Activated naive CD4-positive, alpha-beta T cell treated with anti-CD3 and anti-CD28 coated beads, Interleukin-2, amount 10 ng/mL, durations not matched to agents 7 days and 5 days (primary cell): Measurements from ENCODE around the gene SULF2.

ENCODE experiments used
- CTCF ChIA-PET: fragments of 350-600 bp; sonication (Branson Sonifier 250); formaldehyde crosslinking; loops from one replicate; lab custom pipeline; 2021; ENCODE audit warnings: antibody characterized with exemption; lab: Charles Lee
- DNase-seq: peaks from one replicate; pipeline ENCODE4 v3.0.0-alpha.2; 2020
- H3K27ac Mint-ChIP-seq: one replicate; pipeline ENCODE4 v1.8.0; 2021; ENCODE audit warnings: mild to moderate bottlenecking, moderate library complexity, mixed read lengths
- H3K27me3 Mint-ChIP-seq: one replicate; pipeline ENCODE4 v1.8.0; 2021; ENCODE audit warnings: mild to moderate bottlenecking, mixed read lengths
- H3K36me3 Mint-ChIP-seq: one replicate; pipeline ENCODE4 v1.8.0; 2021; ENCODE audit warnings: mixed read lengths
- H3K4me1 Mint-ChIP-seq: one replicate; pipeline ENCODE4 v1.8.0; 2021; ENCODE audit warnings: mixed read lengths
- H3K4me3 Mint-ChIP-seq: one replicate; pipeline ENCODE4 v1.8.0; 2021; ENCODE audit warnings: mild to moderate bottlenecking, moderate library complexity, mixed read lengths
- H3K9me3 Mint-ChIP-seq: one replicate; pipeline ENCODE4 v1.8.0; 2021; ENCODE audit warnings: mixed read lengths

Gene SULF2

GRCh38 chr20:47652794-47653193 lies 132.5 kb downstream of the SULF2 start:
- no peak for DNase-seq
- H3K27me3 Mint-ChIP-seq, result no peaks in the 10 kb centered on the region
- H3K9me3 Mint-ChIP-seq, result no peaks in the 10 kb centered on the region
- H3K4me3 Mint-ChIP-seq, result no peak overlapping the region
- CTCF ChIA-PET, result interaction anchor here (1.1 kb wide), 1 partner anchor 11 kb away, joined by 5 read pairs; no protein-coding TSS in a partner anchor
- H3K27ac Mint-ChIP-seq, result peak overlapping the region; percentile 37
- no peaks in the 10 kb centered on the region for H3K4me1 Mint-ChIP-seq
- H3K36me3 Mint-ChIP-seq, result peaks cover 55% of the 10 kb centered on the region

- no peaks in the 10 kb centered on the region for H3K4me1 Mint-ChIP-seq
- no peaks in the 10 kb centered on the region for H3K9me3 Mint-ChIP-seq
- peaks cover 55% of the 10 kb centered on the region for H3K36me3 Mint-ChIP-seq
- no peak overlapping the region for H3K4me3 Mint-ChIP-seq
- no peak for DNase-seq
- H3K27ac Mint-ChIP-seq, result peak overlapping the region; percentile 37
- CTCF ChIA-PET, result no interaction called here
- no peaks in the 10 kb centered on the region for H3K27me3 Mint-ChIP-seq
Observed at GRCh38 chr20:47652301-47652700, 133.0 kb downstream of the SULF2 start.

GRCh38 chr20:47648943-47649342 lies 136.3 kb downstream of the SULF2 start:
- Mint-ChIP-seq H3K4me3 (no peak overlapping the region), H3K4me1 (no peaks in the 10 kb centered on the region), H3K36me3 (peaks cover 58% of the 10 kb centered on the region), H3K27ac (no peak overlapping the region), H3K27me3 (no peaks in the 10 kb centered on the region), H3K9me3 (no peaks in the 10 kb centered on the region)
- DNase-seq, result no peak
- CTCF ChIA-PET, result interaction anchor here (1.7 kb wide), 1 partner anchor 15 kb away, joined by 7 read pairs; no protein-coding TSS in a partner anchor

- CTCF ChIA-PET, result interaction anchor here (1.7 kb wide), 1 partner anchor 16 kb away, joined by 7 read pairs; no protein-coding TSS in a partner anchor
- peaks cover 57% of the 10 kb centered on the region for H3K36me3 Mint-ChIP-seq
- H3K27me3 Mint-ChIP-seq, result no peaks in the 10 kb centered on the region
- no peak overlapping the region for H3K27ac Mint-ChIP-seq
- H3K9me3 Mint-ChIP-seq, result no peaks in the 10 kb centered on the region
- DNase-seq, result no peak
- no peaks in the 10 kb centered on the region for H3K4me1 Mint-ChIP-seq
- H3K4me3 Mint-ChIP-seq, result no peak overlapping the region
Observed at GRCh38 chr20:47647994-47648393, 137.3 kb downstream of the SULF2 start.

GRCh38 chr20:47645632-47646031 lies 139.6 kb downstream of the SULF2 start:
- H3K4me3 Mint-ChIP-seq, result no peak overlapping the region
- CTCF ChIA-PET, result no interaction called here
- no peak overlapping the region for H3K27ac Mint-ChIP-seq
- H3K4me1 Mint-ChIP-seq, result no peaks in the 10 kb centered on the region
- no peak for DNase-seq
- peaks cover 57% of the 10 kb centered on the region for H3K36me3 Mint-ChIP-seq
- no peaks in the 10 kb centered on the region for H3K27me3 Mint-ChIP-seq
- no peaks in the 10 kb centered on the region for H3K9me3 Mint-ChIP-seq

- Mint-ChIP-seq H3K27me3 (no peaks in the 10 kb centered on the region), H3K9me3 (no peaks in the 10 kb centered on the region), H3K4me1 (no peaks in the 10 kb centered on the region), H3K36me3 (peaks cover 59% of the 10 kb centered on the region), H3K27ac (no peak overlapping the region), H3K4me3 (no peak overlapping the region)
- DNase-seq, result no peak
- CTCF ChIA-PET, result no interaction called here
Observed at GRCh38 chr20:47642624-47643023, 142.7 kb downstream of the SULF2 start.

GRCh38 chr20:47642118-47642517 lies 143.2 kb downstream of the SULF2 start:
- no peaks in the 10 kb centered on the region for H3K4me1 Mint-ChIP-seq
- peaks cover 63% of the 10 kb centered on the region for H3K36me3 Mint-ChIP-seq
- H3K9me3 Mint-ChIP-seq, result no peaks in the 10 kb centered on the region
- CTCF ChIA-PET, result no interaction called here
- H3K27ac Mint-ChIP-seq, result no peak overlapping the region
- H3K4me3 Mint-ChIP-seq, result no peak overlapping the region
- H3K27me3 Mint-ChIP-seq, result no peaks in the 10 kb centered on the region
- DNase-seq, result no peak

GRCh38 chr20:47638851-47639250 lies 146.4 kb downstream of the SULF2 start:
- peaks cover 64% of the 10 kb centered on the region for H3K36me3 Mint-ChIP-seq
- H3K27me3 Mint-ChIP-seq, result no peaks in the 10 kb centered on the region
- CTCF ChIA-PET, result no interaction called here
- H3K27ac Mint-ChIP-seq, result no peak overlapping the region
- H3K9me3 Mint-ChIP-seq, result no peaks in the 10 kb centered on the region
- no peak overlapping the region for H3K4me3 Mint-ChIP-seq
- no peak for DNase-seq
- no peaks in the 10 kb centered on the region for H3K4me1 Mint-ChIP-seq

- peaks cover 58% of the 10 kb centered on the region for H3K36me3 Mint-ChIP-seq
- CTCF ChIA-PET, result interaction anchor here (1.5 to 1.8 kb wide), 2 partner anchors 29 to 251 kb away, joined by 3 to 7 read pairs; no protein-coding TSS in a partner anchor
Observed at GRCh38 chr20:47635256-47635655, 150.0 kb downstream of the SULF2 start.

GRCh38 chr20:47631078-47631477 lies 154.2 kb downstream of the SULF2 start:
- Mint-ChIP-seq H3K36me3 (peaks cover 49% of the 10 kb centered on the region), H3K4me1 (no peaks in the 10 kb centered on the region), H3K27ac (no peak overlapping the region), H3K27me3 (no peaks in the 10 kb centered on the region), H3K4me3 (no peak overlapping the region), H3K9me3 (no peaks in the 10 kb centered on the region)
- CTCF ChIA-PET, result no interaction called here
- DNase-seq, result no peak

More at GRCh38 chr20:47635256-47635655, 150.0 kb downstream of the SULF2 start:
- Mint-ChIP-seq H3K27ac (no peak overlapping the region), H3K4me3 (no peak overlapping the region), H3K9me3 (no peaks in the 10 kb centered on the region), H3K27me3 (no peaks in the 10 kb centered on the region), H3K4me1 (no peaks in the 10 kb centered on the region)
- DNase-seq, result no peak

- H3K27me3 Mint-ChIP-seq, result no peaks in the 10 kb centered on the region
- no peak for DNase-seq
- H3K9me3 Mint-ChIP-seq, result no peaks in the 10 kb centered on the region
- CTCF ChIA-PET, result no interaction called here
- no peak overlapping the region for H3K27ac Mint-ChIP-seq
- peaks cover 3% of the 10 kb centered on the region for H3K4me1 Mint-ChIP-seq
- H3K36me3 Mint-ChIP-seq, result peaks cover 51% of the 10 kb centered on the region
- no peak overlapping the region for H3K4me3 Mint-ChIP-seq
Observed at GRCh38 chr20:47629907-47630306, 155.4 kb downstream of the SULF2 start.

- CTCF ChIA-PET, result interaction anchor here (1.2 kb wide), 1 partner anchor 9 kb away, joined by 3 read pairs; no protein-coding TSS in a partner anchor
- Mint-ChIP-seq H3K27me3 (no peaks in the 10 kb centered on the region), H3K9me3 (no peaks in the 10 kb centered on the region), H3K4me3 (no peak overlapping the region), H3K4me1 (peaks cover 10% of the 10 kb centered on the region), H3K27ac (no peak overlapping the region), H3K36me3 (peaks cover 51% of the 10 kb centered on the region)
- no peak for DNase-seq
Observed at GRCh38 chr20:47627540-47627939, 157.7 kb downstream of the SULF2 start.

- peaks cover 23% of the 10 kb centered on the region for H3K4me1 Mint-ChIP-seq
- no peaks in the 10 kb centered on the region for H3K27me3 Mint-ChIP-seq
- DNase-seq, result no peak
- no peaks in the 10 kb centered on the region for H3K9me3 Mint-ChIP-seq
- peaks cover 43% of the 10 kb centered on the region for H3K36me3 Mint-ChIP-seq
- no peak overlapping the region for H3K27ac Mint-ChIP-seq
- H3K4me3 Mint-ChIP-seq, result no peak overlapping the region
- CTCF ChIA-PET, result interaction anchor here (0.7 to 1.8 kb wide), 8 partner anchors 9 to 426 kb away, joined by 3 to 14 read pairs (median 4); no protein-coding TSS in a partner anchor
Observed at GRCh38 chr20:47623206-47623605, 162.1 kb downstream of the SULF2 start.

GRCh38 chr20:47622118-47622665 lies 163.1 kb downstream of the SULF2 start:
- Mint-ChIP-seq H3K27me3 (no peaks in the 10 kb centered on the region), H3K4me1 (peaks cover 29% of the 10 kb centered on the region), H3K4me3 (no peak overlapping the region), H3K9me3 (no peaks in the 10 kb centered on the region), H3K36me3 (peaks cover 39% of the 10 kb centered on the region), H3K27ac (peak overlapping the region; percentile 64)
- no peak for DNase-seq
- CTCF ChIA-PET, result interaction anchor here (1.3 to 4.2 kb wide), 6 partner anchors 11 to 349 kb away, joined by 3 to 68 read pairs (median 11); partner anchors contain the start of gene NCOA3
